ENCODE measurements around the gene ZCCHC10. TPM values are rescaled to one million over a fixed set of nuclear protein-coding genes. Genes with fewer than 3 reads are reported as not detected.

The ZCCHC10 gene
- total RNA-seq, 4 donors from 2014 or later: 19.1 to 37.4 (median 25.7) TPM

DNA sequence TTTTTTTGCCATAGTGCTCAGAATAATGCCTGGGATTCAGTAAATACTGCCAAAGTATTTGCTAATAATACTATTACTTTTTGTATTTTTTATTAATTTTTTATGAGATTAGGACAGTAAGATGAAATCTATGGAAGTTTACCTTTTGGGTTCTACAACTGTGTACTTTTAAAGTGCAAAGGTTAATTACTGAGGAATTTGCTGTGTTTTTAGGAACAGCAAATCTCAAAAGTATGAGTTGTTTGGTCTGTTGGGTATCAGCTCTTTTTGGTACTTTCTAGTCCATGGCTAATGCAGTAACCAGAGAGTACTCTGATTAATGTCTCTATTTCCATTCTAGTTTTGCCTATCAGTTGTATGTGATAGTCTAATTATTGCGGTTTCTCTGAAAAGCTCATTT, 30.5 kb upstream of the ZCCHC10 start:
- 100% methylated on average over 1 of the region's 1 CpG for WGBS, 2 donors (ENCODE audit: low coverage in 1 of 2)
- no peak for DNase-seq
- TF ChIP-seq POLR2A (IDR thresholded peaks at IDR 0.05) (no peak), EP300 (IDR thresholded peaks at IDR 0.05; ENCODE audit: low read depth) (no peak), POLR2AphosphoS5 (IDR thresholded peaks at IDR 0.05) (no peak)
- TF ChIP-seq, protein P1, sequence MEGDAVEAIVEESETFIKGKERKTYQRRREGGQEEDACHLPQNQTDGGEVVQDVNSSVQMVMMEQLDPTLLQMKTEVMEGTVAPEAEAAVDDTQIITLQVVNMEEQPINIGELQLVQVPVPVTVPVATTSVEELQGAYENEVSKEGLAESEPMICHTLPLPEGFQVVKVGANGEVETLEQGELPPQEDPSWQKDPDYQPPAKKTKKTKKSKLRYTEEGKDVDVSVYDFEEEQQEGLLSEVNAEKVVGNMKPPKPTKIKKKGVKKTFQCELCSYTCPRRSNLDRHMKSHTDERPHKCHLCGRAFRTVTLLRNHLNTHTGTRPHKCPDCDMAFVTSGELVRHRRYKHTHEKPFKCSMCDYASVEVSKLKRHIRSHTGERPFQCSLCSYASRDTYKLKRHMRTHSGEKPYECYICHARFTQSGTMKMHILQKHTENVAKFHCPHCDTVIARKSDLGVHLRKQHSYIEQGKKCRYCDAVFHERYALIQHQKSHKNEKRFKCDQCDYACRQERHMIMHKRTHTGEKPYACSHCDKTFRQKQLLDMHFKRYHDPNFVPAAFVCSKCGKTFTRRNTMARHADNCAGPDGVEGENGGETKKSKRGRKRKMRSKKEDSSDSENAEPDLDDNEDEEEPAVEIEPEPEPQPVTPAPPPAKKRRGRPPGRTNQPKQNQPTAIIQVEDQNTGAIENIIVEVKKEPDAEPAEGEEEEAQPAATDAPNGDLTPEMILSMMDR (IDR thresholded peaks at IDR 0.05): no peak
- in situ Hi-C loops (cut with MboI; ENCODE audit: low pct_ligation_motif_present in 1 of 4, low pct_unique_long_range_greater_than_20kb in 1 of 4, low sequenced_read_pairs in 3 of 4) (no loop called here), intact Hi-C loops (cut with DNase I; ENCODE audit: low total_unique reads) (no loop called here)
- Histone ChIP-seq H3K27ac (no peak overlapping the region), H3K4me1 (peaks cover 12 to 60% (median 30%) of the 10 kb centered on the region in 4 donors), H3K4me3 (no peak overlapping the region), H3K9me3 (no peaks in the 10 kb centered on the region), H3K27me3 (no peaks in the 10 kb centered on the region), H3K36me3 (no peaks in the 10 kb centered on the region)

DNA sequence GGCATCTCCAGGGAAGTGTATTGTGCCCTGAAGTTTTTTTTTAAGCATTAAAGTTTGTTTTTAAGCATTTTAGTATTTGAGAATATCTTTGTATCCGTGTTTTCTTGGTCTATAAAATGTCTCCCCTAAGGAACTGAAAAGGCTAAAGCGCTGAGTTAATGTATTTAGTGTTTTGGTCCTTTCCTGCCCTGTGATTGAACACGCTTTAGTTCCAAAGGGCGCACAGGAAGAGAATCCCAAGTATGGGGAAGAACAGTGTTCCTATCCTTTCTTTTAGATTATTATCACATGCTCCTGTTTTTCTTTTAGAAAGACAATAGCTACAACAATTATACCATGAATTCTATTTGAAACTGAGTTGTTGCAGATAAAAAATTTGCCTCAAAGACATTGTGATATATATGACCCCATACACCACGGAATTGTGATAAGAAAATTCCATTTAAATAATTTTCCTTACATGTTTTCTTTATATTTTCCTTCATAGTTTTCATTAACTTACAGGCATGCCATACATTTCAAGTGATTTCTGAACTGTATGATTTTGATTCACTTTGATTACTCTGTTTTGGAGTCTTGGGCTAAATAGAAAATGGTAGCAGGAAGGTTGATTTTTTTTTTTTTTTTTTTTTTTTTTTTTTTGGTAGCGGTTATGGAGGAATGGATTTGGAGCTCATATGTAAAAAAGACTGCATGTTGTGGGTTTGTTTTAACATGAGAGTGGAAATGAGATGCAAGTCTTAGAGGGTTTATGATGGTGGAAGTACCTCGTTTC, 28.5 kb upstream of the ZCCHC10 start:
- no peak overlapping the region for H3K27ac ChIP-seq
- no peaks in the 10 kb centered on the region for H3K9me3 ChIP-seq
- no peak for DNase-seq
- H3K4me1 ChIP-seq: peaks cover 18 to 73% (median 40%) of the 10 kb centered on the region in 4 donors
- in situ Hi-C loops (cut with MboI; ENCODE audit: low pct_ligation_motif_present in 1 of 4, low pct_unique_long_range_greater_than_20kb in 1 of 4, low sequenced_read_pairs in 3 of 4): no loop called here
- TF ChIP-seq EP300 (IDR thresholded peaks at IDR 0.05; ENCODE audit: low read depth) (no peak), POLR2AphosphoS5 (IDR thresholded peaks at IDR 0.05) (no peak), POLR2A (IDR thresholded peaks at IDR 0.05) (no peak)
- TF ChIP-seq, protein P1 (IDR thresholded peaks at IDR 0.05): no peak
- WGBS, 2 donors (ENCODE audit: low coverage in 1 of 2): 90 to 94% methylated on average over 6 to 7 of the region's 7 CpGs
- H3K27me3 ChIP-seq: no peaks in the 10 kb centered on the region
- H3K4me3 ChIP-seq: no peak overlapping the region
- H3K36me3 ChIP-seq: no peaks in the 10 kb centered on the region
- intact Hi-C loops (cut with DNase I; ENCODE audit: low total_unique reads): no loop called here

DNA sequence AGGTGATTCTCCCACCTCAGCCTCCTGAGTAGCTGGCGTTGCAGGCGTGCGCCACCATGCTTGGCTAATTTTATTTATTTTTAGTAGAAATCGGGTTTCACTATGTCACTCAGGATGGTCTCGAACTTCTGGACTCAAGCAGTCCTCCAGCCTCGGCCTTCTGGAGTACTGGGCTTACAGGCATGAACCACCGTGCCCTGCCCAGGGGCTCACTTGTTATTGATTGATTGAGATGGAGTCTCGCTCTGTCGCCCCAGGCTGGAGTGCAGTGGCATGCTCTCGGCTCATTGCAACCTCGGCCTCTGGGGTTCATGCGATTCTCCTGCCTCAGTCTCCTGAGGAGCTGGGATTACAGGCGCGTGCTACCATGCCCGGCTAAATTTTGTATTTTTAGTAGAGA, 27.1 kb upstream of the ZCCHC10 start:
- TF ChIP-seq EP300 (IDR thresholded peaks at IDR 0.05; ENCODE audit: low read depth): no peak
- no peak for TF ChIP-seq POLR2AphosphoS5 (IDR thresholded peaks at IDR 0.05)
- TF ChIP-seq, protein P1 (IDR thresholded peaks at IDR 0.05): no peak
- TF ChIP-seq POLR2A (IDR thresholded peaks at IDR 0.05): no peak
- no peak for DNase-seq
- Histone ChIP-seq H3K9me3 (no peaks in the 10 kb centered on the region), H3K36me3 (no peaks in the 10 kb centered on the region), H3K4me3 (peak overlapping the region in 2 of 4 donors; percentile 93 to 94), H3K4me1 (peaks cover 18 to 75% (median 46%) of the 10 kb centered on the region in 4 donors), H3K27me3 (no peaks in the 10 kb centered on the region), H3K27ac (peak overlapping the region in 2 of 4 donors; percentile 97 to 99)
- intact Hi-C loops (cut with DNase I; ENCODE audit: low total_unique reads) (loop anchor here (2.0 kb wide), 1 partner anchor 91 kb away; the partner anchor contains the start of gene AFF4), in situ Hi-C loops (cut with MboI; ENCODE audit: low pct_ligation_motif_present in 1 of 4, low pct_unique_long_range_greater_than_20kb in 1 of 4, low sequenced_read_pairs in 3 of 4) (no loop called here)
- WGBS, 2 donors (ENCODE audit: low coverage in 1 of 2): 90 to 98% methylated on average over 8 to 15 of the region's 15 CpGs

DNA sequence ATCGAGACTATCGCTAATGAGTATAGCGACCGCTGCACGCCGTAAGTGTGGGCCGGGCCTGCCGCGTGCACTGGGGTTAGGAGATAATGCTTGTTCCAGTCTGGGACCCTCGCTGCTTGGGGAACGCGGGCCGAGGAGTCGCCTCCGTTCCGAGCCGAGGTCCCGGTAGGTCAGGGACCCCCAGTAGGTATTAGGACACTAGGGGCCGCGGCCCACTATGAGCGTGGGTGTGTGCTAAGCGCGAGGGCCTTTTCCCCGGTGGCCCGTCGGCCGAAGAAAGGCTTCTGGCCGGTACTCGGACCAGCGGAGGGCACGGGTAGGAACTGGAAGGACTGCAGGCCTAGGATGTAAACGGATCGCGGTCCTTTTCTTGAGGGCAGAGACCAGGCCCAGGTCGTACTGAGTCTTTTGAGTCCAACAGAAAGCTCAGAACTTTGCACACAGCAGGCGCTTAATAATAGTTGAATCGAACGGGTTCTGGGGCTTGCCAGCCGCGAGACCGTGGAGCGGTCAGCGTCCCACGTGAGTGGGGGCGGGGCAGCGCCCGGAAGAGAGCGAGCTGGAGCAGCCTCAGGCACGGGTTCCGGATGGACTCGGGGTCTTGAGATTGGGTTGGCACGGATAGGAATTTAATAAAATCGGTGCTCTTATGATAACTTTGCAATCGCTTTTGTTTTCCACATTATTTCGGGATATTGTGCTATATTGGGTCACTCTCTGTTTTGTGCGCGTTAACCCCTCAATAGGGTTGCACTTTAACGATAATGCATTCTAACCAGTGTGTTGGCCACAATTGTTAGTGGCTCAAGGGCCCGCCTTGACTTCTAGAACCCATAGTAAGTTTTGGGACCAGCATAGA, 26.2 kb upstream of the ZCCHC10 start:
- TF ChIP-seq POLR2AphosphoS5 (IDR thresholded peaks at IDR 0.05): peak in 1 of 3 donors; percentile 28
- no peak for TF ChIP-seq EP300 (IDR thresholded peaks at IDR 0.05; ENCODE audit: low read depth)
- 0 to 1% methylated on average over 11 to 57 of the region's 59 CpGs for WGBS, 2 donors (ENCODE audit: low coverage in 1 of 2)
- Histone ChIP-seq H3K4me1 (peaks cover 18 to 68% (median 44%) of the 10 kb centered on the region in 4 donors), H3K4me3 (peak overlapping the region; percentile 37 to 94 (median 88)), H3K9me3 (no peaks in the 10 kb centered on the region), H3K27ac (peak overlapping the region; percentile 94 to 99 (median 98)), H3K27me3 (no peaks in the 10 kb centered on the region), H3K36me3 (no peaks in the 10 kb centered on the region)
- intact Hi-C loops (cut with DNase I; ENCODE audit: low total_unique reads): loop anchor here (2.0 kb wide), 1 partner anchor 90 kb away; the partner anchor contains the start of gene AFF4
- peak; percentile 80 for DNase-seq
- in situ Hi-C loops (cut with MboI; ENCODE audit: low pct_ligation_motif_present in 1 of 4, low pct_unique_long_range_greater_than_20kb in 1 of 4, low sequenced_read_pairs in 3 of 4): no loop called here

Data from transverse colon (tissue), 4 donors.